ENCODE measurements around the gene GTF3C6.
"Not testable (repeated sequence)": the region's sequence is repeated elsewhere in the genome, so short reads cannot be mapped to it uniquely, and the experiment has no call there.

The GTF3C6 gene, protein sequence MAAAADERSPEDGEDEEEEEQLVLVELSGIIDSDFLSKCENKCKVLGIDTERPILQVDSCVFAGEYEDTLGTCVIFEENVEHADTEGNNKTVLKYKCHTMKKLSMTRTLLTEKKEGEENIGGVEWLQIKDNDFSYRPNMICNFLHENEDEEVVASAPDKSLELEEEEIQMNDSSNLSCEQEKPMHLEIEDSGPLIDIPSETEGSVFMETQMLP

DNA sequence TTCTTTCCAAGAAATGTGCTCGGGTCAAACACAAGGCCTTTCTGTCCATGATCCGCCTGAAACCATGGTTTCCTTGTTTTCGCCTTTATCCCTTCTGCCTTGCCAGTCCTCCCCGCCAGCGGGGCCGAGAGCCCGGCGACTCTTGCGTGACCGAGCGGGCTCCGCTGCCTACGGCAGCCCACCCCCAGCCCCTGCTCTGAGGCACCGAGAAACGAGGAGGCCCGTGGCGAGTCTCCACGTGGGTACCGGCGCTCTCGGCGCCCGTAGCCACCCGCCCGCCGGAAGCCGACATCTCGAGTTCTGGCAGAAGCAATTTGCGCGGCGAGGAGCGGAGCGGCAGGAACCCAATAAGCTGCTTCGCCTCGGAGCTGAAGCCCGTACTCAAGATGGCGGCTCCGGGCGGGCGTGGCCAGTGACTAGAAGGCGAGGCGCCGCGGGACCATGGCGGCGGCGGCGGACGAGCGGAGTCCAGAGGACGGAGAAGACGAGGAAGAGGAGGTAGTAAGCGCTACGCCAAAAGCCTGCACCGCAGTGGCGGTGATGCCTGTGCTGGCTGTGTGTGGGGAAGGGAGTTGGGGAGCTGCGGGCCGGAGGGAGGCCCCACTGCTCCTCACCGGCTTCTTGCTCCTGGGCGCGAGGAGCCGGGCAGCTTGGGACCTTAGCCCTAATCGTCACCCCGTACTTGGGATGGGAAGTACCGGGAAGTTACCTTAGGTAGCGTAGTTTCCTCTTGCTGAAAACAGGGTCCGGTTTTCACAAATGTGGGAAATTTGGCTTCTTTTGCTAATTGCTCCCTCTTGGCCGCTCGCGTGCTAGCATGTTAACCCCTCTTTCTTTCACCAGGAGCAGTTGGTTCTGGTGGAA is at the start of gene GTF3C6:
TSS of gene GTF3C6 (plus strand) at position 378 of the 864 bp plus-strand sequence. CDS start at position 442, 64 bp downstream.
- peak; percentile 91 for DNase-seq (ENCODE audit: low spot score)

DNA sequence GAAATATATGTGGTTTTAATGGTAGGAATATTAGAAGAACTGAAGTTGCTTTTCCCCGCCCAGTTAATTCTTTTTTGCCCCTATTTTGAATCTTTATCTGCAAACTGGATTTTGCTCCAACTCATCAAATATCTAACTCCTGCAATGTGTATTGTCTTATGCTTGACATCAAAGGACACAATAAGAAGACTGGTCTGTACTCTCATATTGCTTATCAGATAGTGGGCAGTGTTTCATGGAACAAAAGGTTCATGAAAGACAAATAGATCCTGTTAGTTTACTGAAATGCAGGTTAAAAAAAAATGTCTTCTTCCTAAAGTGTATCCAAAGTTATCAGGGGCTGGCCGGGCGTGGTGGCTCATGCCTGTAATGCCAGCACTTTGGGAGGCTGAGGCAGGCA is 27.7 kb upstream of the GTF3C6 start:
- no peak for DNase-seq (ENCODE audit: low spot score)

DNA sequence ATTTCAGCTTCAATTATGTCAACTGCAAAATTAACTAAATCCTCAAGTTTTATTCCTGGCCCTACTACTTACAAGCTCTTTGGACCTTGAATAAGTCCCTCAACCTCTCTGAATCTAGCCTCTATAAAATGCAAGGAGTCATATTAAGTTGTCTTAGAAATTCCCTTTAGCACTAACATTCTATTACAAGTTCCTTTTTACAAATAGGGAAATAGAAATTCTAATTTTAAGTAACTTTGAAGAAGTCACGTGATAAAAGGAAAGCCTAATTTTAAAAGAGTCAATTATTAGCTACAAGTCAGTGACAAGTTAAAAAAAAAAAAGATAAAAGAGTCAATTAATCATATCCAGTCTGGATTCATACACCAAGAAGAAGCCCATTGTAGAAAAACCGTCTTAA is 24.6 kb upstream of the GTF3C6 start:
- no peak for DNase-seq (ENCODE audit: low spot score)

GRCh38 chr6:110934381-110934898 is 24.1 kb upstream of the GTF3C6 start:
- no peak for DNase-seq (ENCODE audit: low spot score)

- DNase-seq (ENCODE audit: low spot score): no peak
Measured at GRCh38 chr6:110935171-110935570, 23.3 kb upstream of the GTF3C6 start.

DNA sequence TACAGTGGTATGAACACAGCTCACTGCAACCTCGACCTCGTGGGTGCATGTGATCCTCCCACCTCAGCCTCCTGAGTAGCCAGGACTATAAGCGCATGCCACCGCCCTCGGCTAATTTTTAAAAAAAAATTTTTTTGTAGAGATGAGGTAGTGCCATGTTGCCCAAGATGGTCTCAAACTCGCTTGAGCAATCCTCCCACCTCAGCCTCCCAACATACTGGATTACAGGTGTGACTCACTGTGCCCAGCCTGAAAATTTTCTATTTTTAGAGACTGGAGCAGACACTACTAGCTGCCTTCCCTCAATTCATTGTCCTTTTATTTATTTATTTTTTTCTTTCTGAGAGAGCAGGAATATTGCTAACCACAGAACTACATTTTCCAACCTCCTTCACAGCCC is 20.3 kb upstream of the GTF3C6 start:
- DNase-seq (ENCODE audit: low spot score): no peak

DNA sequence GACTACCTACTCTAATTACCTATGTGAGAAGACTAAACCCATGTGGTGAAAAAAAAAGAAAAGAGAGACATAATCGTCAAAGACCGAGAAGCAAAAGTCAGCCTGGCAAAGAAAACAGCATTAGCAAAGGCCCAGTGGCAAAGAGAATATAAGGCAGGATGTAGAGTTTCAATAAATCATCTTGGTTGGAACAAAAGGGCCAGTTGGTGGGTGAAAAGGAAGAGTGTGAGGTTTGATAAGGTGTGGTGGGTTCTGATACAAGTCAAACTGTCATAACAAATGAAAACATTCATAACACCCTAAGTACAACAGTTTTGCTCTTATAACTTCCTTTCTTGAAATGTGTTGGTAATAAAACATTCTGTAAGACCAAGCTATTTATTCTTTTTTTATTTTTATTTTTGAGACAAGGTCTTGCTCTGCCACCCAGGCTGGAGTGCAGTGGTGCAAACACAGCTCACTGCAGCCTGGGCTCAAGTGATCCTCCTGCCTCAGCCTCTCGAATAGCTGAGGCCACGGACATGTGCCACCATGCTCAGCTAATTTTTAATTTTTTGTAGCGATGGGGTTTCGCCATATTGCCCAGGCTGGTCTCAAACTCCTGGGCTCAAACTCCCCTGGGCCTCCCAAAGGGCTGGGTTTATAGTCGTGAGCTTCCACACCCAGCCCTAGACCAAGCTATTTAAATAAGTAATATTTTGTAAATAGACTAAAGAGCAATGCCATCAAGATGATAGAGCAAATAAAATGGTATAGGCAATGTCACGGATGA is 18.9 kb upstream of the GTF3C6 start:
- no peak for DNase-seq (ENCODE audit: low spot score)

DNA sequence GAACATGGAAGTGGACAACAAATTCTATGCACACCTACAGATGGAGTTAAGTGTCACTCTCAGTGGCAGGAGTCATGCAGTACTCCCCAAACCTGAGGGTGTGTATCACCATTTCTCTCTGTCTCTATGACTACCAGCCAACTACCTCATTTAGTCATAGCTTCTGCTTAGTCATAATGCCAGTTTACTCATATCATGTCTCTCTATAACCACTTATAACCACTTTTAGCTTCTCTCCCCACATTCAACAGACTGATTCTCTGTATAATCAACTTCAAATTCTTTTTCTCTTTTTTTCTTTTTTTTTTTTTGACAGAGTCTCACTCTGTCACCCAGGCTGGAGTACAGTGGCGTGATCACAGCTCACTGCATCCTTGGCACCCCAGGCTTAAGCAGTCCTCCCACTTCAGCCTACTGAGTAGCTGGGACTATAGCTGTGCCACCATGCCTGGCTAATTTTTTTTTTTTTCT is 13.8 kb upstream of the GTF3C6 start:
- peak; percentile 29 for DNase-seq (ENCODE audit: low spot score)

GRCh38 chr6:110946498-110946897 is 12.0 kb upstream of the GTF3C6 start:
- DNase-seq (ENCODE audit: low spot score): no peak

- DNase-seq (ENCODE audit: low spot score): peak; percentile 26
Measured at GRCh38 chr6:110949679-110950285, 8.7 kb upstream of the GTF3C6 start.

DNA sequence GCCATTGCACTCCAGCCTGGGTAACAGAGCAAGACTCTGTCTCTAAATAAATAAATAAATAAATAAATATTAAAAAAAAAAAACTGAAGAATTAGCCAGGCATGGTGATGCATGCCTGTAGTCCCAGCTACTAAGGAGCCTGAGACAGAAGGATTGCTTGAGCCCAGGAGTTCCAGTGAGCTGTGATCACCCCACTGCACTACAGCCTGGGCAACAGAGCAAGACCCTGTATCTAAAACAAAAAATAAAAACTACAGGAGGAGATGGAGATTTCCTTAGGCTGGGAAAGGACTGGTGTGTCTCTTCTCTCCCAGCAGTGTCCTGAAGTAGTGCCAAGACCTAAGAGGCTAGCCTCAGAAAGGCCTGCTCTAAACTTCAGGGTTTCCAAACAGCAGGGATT is 8.1 kb upstream of the GTF3C6 start:
- no peak for DNase-seq (ENCODE audit: low spot score)

DNA sequence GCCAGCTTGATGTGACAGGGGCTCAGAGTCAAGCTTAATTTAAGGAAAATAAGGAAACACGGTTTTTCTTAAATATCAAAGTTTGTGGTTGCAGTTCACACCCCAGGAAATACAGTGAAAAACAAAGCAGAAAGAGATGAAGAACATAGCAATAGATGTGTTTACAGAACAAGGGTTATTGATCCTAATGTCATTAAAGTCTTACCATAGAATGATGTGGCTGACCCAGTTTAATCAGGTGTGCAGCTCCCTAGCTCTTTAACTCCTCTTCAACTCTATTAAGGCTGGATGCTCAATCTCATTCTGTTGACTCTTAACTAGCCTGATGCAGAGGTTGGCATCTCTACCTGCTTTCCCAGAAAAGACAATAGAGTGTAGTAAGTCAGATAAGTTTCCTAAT is 7.5 kb upstream of the GTF3C6 start:
- DNase-seq (ENCODE audit: low spot score): no peak

GRCh38 chr6:110951986-110952794 is 6.3 kb upstream of the GTF3C6 start:
- DNase-seq (ENCODE audit: low spot score): no peak

- no peak for DNase-seq (ENCODE audit: low spot score)
Measured at GRCh38 chr6:110953633-110954303, 4.7 kb upstream of the GTF3C6 start.

DNA sequence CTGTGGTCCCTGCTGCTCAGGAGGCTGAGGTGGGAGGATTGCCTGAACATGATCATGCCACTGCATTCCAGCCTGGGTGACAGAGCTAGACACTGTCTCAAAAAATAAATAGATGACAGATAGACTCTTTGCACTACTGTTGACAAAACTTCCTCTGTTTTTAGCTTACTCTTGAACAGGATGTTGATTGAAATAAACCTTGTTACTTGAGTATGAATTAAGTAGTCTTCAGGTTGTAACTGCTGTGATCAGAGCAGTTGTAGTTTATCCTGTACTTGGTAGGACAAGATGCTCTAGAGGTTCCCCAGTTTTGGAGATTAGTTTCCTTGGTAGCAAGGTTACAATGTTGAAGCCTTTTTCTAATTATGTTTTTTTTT is 1.5 kb downstream of the GTF3C6 start:
- DNase-seq (ENCODE audit: low spot score): no peak

DNA sequence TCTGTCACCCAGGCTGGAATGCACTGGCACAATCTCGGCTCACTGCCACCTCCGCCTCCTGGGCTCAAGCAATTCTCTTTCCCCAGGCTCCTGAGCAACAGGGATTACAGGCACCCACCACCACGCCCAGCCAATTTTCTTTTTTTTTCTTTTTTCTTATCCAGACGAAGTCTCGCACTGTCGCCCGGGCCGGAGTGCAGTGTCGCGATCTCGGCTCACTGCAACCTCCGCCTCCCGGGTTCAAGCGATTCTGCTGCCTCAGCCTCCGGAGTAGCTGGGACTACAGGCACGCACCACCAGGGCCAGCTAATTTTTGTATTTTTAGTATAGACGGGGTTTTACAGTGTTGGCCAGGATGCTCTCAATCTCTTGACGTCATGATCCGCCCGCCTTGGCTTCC is 4.1 kb downstream of the GTF3C6 start:
- DNase-seq (ENCODE audit: low spot score): not testable (repeated sequence)

- no peak for DNase-seq (ENCODE audit: low spot score)
Measured at GRCh38 chr6:110965629-110966229, 7.2 kb downstream of the GTF3C6 start.

GRCh38 chr6:110968661-110969060 is 10.2 kb downstream of the GTF3C6 start:
- not testable (repeated sequence) for DNase-seq (ENCODE audit: low spot score)

GRCh38 chr6:110971468-110971867 is 13.0 kb downstream of the GTF3C6 start:
- no peak for DNase-seq (ENCODE audit: low spot score)

DNA sequence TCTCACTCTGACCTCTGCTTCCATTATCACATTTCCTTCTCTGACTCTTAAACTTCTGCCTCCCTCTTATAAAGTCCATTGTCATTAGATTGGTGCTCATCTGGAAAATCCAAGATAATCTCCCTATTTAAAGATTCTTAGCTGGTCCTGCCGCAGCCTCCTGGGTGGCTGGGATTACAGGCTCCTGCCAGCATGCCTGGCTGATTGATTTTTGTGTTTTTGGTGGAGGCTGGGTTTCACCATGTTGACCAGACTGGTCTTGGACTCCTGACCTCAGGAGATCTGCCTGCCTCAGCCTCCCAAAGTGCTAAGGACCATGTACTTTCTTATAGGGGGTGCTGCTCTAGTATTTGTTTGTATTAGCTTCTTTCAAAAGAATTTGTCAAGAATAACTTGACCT is 18.1 kb downstream of the GTF3C6 start:
- no peak for DNase-seq (ENCODE audit: low spot score)

All from CD4-positive, alpha-beta T cell treated with Interleukin-6 at 100 ng/mL for 8 hours (primary cell).